Embryonic facial prominence (tissue), 1 donor: ENCODE results near the gene MSI2.

Experiments
- DNase-seq: peaks from one replicate; pipeline ENCODE4 v3.0.0-alpha.2; 2016; ENCODE audit errors: extremely low spot score

The MSI2 gene

DNA sequence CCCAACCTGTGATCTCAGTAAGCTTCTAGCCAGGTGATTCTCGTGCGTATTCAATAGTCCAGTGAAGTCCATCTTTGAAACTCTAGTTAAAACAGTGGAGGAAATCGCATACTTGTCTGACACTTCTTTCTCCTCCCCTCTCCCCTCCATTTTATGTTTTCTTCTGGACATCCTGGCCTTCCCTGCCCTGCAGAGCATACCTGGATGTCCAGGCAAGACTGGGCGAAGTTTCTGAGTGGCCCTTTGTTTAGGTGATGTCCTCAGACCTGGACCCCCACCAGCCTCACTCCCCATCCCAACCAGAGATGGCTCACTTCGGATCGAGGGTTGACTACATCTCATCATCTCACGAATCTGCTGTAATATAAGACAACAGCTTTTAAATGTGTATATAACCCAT, 423.0 kb downstream of the MSI2 start:
- DNase-seq, result no peak

DNA sequence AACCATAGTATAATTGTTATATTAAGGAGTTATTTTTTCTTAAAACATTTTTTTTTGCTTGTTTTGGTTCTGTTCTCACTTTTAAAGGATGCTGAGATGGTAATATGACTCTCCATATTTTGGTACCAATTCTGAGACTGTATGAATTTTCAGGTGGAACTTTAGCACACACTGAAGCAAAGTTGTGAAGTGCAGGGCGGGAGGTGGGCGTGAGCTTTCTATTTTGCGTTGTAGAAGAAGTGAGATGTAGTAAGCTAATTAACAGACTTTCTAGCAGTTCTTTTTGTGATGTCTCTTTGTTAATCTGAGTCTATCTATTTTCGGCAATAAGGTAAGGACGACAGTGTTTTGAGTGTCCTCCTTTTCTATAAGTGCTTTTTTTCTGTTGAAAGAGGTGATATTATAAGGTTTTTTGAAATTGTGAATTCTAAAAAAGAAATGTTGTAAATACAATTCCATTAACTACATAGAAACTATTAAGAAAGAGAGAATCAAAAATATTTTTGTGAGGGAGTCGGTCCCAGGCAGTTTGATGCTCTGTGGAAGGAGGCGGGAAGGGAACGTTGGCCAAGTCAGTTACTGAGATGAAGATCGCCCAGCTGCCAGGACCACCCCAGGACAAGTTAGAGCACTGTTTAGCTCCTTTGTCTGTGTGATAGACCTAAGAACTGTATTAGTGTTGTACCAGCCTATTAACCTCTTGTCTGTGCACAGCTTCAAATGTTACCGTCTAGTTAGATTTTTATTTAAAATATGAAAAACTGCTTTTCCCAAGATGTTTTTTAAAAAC, 423.8 kb downstream of the MSI2 start:
- no peak for DNase-seq

- DNase-seq, result no peak
Observed at GRCh38 chr17:57682701-57683100, 426.4 kb downstream of the MSI2 start.

DNA sequence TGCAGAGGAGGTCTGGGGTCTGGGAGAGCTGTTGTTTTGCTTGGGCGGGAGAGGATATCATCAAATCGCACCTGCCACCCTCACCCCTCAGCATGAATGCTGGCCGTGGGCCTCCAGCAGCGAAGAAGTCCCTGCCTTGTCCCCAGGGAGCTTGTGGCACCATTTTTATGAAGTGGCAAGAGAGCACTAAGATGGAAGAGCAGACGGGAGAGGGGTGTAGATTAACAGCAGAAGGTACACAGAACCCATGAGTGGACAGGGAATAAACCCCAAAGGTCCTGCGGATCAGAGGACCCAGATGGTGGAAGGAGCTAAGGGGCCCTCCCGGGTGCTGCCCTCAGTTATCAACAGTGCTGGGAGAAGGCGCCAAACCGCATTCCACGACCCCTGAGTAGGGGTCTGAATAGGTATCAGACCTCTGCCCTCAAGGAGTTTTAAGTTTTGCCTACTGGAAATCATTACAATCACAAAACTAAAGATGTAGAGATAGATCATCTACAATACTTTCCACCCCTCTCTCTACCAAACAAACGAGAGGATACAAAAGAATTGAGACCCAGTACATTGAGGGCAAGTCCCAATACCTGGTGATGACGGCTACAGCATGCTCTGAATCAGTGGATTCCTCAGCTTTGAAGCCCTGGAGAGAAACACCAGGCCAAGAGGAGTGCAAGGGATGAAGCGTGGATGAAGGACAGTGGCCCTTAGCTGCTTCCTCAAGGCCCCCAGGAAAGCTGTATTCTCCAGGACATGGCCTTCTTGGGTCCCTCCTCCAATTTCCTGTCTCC, 428.6 kb downstream of the MSI2 start:
- no peak for DNase-seq

- no peak for DNase-seq
Observed at GRCh38 chr17:57685499-57686132, 429.3 kb downstream of the MSI2 start.

GRCh38 chr17:57687642-57688041, 431.3 kb downstream of the MSI2 start:
- no peak for DNase-seq

DNA sequence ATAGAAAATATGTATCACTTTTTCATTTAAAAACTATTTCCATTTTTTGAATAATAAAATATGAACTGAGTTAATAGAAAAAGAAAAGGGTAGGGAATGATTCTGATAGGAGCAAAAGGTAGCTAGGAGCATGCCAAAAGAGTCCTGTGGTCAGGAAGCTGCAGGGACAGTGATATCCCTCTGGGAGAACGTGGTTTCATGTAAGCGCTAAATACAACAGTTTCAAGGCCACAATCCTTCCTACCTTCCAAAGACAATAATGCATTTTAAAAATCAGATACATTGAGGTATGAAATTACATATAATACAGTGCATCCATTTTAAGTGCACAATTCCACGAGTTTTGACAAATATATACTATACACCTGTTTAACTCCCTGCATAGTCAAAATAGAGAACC, 432.9 kb downstream of the MSI2 start:
- DNase-seq, result no peak

- no peak for DNase-seq
Observed at GRCh38 chr17:57691939-57692338, 435.6 kb downstream of the MSI2 start.

GRCh38 chr17:57692770-57693169, 436.4 kb downstream of the MSI2 start:
- DNase-seq, result no peak

DNA sequence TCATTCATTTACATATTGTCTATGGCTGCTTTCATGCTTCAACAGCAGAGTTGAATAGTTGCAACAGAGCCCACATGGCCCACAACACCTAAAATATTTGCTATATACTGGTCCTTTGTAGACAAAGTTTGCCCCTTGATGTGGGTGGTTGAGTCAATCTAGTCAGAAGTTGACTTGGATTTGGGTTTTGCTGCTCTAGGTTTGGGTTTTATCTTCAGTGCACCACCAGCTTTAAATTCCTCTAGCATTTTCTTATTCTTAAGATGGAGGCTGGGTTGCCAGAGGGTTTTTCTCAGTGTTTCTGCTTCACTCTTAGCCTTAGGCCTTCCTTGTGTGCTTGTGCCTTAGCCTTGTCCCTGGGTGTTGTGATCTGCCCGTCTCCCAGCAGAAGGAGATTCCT, 437.7 kb downstream of the MSI2 start:
- DNase-seq, result no peak

GRCh38 chr17:57696050-57696449, 439.7 kb downstream of the MSI2 start:
- DNase-seq, result no peak

DNA sequence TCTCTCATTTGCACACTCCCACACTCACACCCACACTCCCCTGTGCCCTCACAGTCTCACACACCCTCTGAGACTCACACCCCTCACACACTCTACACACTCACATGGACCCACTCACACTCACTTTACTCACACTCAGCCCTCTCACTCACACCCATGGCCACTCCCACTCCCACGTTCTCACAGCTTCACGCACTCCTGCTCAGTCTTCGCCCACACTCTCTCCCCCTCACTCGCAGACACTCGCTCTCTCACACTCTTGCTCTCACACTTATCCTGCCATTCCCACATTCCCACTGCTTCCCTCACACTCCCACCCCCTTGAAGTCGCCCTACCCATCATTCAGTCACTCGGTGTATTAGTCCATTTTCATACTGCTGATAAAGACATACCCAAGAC, 440.9 kb downstream of the MSI2 start:
- DNase-seq, result no peak

DNA sequence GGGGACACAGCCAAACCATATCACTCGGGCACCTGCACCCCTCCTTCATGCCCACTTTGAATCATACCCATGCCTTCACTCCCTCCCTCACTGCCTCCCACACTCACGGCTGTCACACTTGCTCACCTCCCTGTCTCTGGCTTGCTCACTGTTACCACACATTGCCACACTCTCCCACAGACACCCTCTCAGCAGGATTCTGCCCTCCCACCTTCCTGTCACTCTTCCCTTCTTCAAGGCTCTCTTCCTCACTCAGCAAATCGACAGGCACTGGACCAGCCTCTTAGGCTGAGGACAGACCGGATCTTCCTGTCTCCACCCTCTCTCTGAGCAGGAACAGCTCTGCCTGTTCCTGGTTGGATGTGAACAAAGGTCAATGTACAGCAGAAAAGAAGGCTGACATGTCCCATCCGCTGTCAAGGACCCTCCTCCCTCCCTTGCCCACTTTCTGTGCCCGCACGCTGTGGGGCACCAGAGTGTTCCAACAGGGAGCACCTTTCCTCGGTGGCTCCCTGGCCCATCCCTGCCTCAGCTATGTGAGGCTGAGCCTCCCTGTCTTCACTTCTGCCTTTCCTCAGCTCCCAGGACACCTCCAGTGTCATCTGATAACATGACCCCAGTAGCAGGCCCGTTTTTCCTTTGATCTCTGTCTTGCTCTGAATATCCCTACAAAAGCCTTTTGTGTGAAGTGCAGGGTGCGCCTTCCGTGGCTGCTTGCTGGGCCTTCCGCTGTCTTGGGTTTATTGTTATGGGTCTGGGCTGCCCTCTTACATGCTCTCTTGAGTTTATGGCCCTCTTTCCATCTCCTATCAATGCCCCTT, 441.8 kb downstream of the MSI2 start:
- DNase-seq, result no peak

- no peak for DNase-seq
Observed at GRCh38 chr17:57699751-57700219, 443.5 kb downstream of the MSI2 start.

- no peak for DNase-seq
Observed at GRCh38 chr17:57701124-57701523, 444.8 kb downstream of the MSI2 start.

- no peak for DNase-seq
Observed at GRCh38 chr17:57703273-57703672, 446.9 kb downstream of the MSI2 start.

- DNase-seq, result no peak
Observed at GRCh38 chr17:57704448-57704847, 448.1 kb downstream of the MSI2 start.

- no peak for DNase-seq
Observed at GRCh38 chr17:57705921-57706695, 449.8 kb downstream of the MSI2 start.

DNA sequence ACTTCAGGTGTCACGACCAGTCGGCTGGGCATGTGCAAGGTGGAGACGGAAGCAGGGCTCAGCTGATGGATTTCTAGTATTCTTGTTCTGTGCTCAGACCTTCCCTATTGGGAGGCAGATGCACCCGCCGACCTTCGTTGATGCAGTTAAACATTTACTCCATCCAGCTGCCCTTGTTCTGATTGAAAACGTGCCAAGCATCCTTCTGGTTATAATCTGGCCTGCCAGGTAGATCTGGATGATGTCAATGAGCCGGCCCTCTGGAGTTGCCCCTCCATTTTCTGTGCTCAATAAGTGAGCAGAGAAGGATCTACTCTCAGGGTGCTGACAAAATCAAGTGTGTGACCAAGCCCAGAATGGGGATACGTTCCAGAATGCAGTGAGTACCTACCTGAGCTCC, 450.4 kb downstream of the MSI2 start:
- no peak for DNase-seq

DNA sequence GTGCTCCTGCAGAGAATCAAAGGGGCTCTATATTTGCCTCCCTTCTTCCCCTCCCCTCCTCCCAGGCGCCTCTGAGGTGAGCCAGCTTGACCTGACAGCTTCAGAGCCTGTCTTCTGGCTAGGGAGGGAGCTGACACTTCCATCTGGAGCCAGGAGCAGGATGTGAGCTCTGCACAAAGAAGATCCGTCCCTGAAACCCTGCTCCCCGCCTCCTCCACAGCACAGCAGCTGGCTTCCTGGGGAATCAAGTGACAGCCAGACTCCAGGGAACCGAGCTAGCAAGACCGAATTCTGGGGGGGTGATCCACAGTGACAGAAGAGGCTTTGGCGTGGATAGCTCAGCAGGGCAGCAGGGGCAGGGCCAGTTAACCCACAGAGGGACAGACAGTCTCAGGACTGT, 451.6 kb downstream of the MSI2 start:
- DNase-seq, result no peak

GRCh38 chr17:57708410-57708809, 452.1 kb downstream of the MSI2 start:
- DNase-seq, result no peak
